Measurements from ENCODE around the gene STIL. TPM values are rescaled to one million over a fixed set of nuclear protein-coding genes. Genes with fewer than 3 reads are reported as not detected.

Gene STIL
- total and polyA plus RNA-seq, 2 of the 13 experiments (the other 11 are each of a cell fraction or from before 2014, with no cell fraction given): 13.7 to 18.6 TPM

DNA sequence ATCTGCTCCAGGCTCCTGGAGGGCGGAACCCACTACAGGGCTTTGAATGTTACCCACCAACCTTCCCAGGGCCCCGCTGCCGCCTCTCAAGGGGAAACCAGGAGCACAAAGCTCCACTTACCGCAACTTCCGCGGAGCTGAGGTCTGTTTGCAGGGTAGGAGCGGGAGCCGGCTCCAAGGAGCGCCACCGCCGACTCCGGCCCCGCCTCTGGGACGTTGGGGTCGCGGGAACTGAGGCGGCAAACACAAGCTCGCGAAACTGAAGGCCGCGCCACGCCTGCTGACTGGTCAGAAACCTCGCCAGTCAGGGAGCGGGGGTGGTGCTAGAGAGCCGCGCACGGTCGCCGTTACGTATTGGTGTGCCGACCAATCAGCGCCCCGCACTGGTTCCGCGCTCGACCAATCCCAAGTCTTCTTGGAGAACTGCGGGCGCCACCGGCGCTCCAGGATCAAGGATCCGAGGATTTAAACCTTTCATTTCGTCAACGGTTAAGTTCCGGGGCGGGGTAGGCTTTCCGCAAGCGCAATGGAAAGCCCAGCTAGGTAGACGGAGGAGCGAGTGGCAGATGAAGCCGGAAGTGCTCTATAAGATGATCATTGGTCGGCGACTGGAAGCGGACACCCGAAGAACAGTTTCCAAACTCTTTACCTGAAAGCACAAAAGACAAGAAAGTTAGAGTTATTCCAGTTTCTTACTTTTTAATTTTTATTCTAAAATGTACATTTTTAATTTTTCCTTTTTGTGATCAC lies at the start of gene STIL (continued):
- no peak for TF ChIP-seq JUN (CRISPR knock-in tag; IDR thresholded peaks at IDR 0.05)
- TF ChIP-seq SOX13 (IDR thresholded peaks at IDR 0.05): no peak
- no peak for TF ChIP-seq SOX13 (CRISPR knock-in tag; conservative IDR thresholded peaks at IDR 0.05 in 1 of 2, IDR thresholded peaks at IDR 0.05 in 1 of 2)
- TF ChIP-seq, protein P1, sequence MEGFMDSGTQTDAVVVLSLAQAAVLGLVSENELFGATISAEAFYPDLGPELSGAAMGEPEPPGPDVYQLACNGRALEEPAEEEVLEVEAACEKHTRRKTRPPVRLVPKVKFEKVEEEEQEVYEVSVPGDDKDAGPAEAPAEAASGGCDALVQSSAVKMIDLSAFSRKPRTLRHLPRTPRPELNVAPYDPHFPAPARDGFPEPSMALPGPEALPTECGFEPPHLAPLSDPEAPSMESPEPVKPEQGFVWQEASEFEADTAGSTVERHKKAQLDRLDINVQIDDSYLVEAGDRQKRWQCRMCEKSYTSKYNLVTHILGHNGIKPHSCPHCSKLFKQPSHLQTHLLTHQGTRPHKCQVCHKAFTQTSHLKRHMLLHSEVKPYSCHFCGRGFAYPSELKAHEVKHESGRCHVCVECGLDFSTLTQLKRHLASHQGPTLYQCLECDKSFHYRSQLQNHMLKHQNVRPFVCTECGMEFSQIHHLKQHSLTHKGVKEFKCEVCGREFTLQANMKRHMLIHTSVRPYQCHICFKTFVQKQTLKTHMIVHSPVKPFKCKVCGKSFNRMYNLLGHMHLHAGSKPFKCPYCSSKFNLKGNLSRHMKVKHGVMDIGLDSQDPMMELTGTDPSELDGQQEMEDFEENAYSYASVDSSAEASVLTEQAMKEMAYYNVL (CRISPR knock-in tag; IDR thresholded peaks at IDR 0.05; ENCODE audit: borderline replicate concordance): peak; percentile 67
- TF ChIP-seq, protein P2, sequence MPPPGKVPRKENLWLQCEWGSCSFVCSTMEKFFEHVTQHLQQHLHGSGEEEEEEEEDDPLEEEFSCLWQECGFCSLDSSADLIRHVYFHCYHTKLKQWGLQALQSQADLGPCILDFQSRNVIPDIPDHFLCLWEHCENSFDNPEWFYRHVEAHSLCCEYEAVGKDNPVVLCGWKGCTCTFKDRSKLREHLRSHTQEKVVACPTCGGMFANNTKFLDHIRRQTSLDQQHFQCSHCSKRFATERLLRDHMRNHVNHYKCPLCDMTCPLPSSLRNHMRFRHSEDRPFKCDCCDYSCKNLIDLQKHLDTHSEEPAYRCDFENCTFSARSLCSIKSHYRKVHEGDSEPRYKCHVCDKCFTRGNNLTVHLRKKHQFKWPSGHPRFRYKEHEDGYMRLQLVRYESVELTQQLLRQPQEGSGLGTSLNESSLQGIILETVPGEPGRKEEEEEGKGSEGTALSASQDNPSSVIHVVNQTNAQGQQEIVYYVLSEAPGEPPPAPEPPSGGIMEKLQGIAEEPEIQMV (CRISPR knock-in tag; IDR thresholded peaks at IDR 0.05; ENCODE audit: low read depth): no peak
- peak; percentile 89 for TF ChIP-seq GABPB1 (CRISPR knock-in tag; IDR thresholded peaks at IDR 0.05)
- TF ChIP-seq SAP130 (CRISPR knock-in tag; IDR thresholded peaks at IDR 0.05; ENCODE audit: low read depth): peak; percentile 99
- no peak for TF ChIP-seq ZNF709 (CRISPR knock-in tag; IDR thresholded peaks at IDR 0.05)
- TF ChIP-seq, protein P3, sequence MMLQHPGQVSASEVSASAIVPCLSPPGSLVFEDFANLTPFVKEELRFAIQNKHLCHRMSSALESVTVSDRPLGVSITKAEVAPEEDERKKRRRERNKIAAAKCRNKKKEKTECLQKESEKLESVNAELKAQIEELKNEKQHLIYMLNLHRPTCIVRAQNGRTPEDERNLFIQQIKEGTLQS (CRISPR knock-in tag; IDR thresholded peaks at IDR 0.05): no peak
- no peak for TF ChIP-seq TCF7L2 (IDR thresholded peaks at IDR 0.05; ENCODE audit: low read depth, low read length)
- peak; percentile 95 for TF ChIP-seq MXI1 (IDR thresholded peaks at IDR 0.05; ENCODE audit: borderline replicate concordance, low read depth, low read length)
- TF ChIP-seq SNAI1 (CRISPR knock-in tag; IDR thresholded peaks at IDR 0.05; ENCODE audit: borderline replicate concordance): no peak
- TF ChIP-seq GLI4 (CRISPR knock-in tag; IDR thresholded peaks at IDR 0.05; ENCODE audit: borderline replicate concordance): peak; percentile 33; the same call in 1 of the 2 replicates
- peak; percentile 93 for TF ChIP-seq HNRNPLL (IDR thresholded peaks at IDR 0.05; ENCODE audit: low read depth, low read length, poor library complexity, severe bottlenecking)
- TF ChIP-seq, protein P4, sequence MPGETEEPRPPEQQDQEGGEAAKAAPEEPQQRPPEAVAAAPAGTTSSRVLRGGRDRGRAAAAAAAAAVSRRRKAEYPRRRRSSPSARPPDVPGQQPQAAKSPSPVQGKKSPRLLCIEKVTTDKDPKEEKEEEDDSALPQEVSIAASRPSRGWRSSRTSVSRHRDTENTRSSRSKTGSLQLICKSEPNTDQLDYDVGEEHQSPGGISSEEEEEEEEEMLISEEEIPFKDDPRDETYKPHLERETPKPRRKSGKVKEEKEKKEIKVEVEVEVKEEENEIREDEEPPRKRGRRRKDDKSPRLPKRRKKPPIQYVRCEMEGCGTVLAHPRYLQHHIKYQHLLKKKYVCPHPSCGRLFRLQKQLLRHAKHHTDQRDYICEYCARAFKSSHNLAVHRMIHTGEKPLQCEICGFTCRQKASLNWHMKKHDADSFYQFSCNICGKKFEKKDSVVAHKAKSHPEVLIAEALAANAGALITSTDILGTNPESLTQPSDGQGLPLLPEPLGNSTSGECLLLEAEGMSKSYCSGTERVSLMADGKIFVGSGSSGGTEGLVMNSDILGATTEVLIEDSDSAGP (CRISPR knock-in tag; IDR thresholded peaks at IDR 0.05; ENCODE audit: borderline replicate concordance): peak; percentile 59; the same call in 1 of the 2 replicates
- TF ChIP-seq, protein P5, sequence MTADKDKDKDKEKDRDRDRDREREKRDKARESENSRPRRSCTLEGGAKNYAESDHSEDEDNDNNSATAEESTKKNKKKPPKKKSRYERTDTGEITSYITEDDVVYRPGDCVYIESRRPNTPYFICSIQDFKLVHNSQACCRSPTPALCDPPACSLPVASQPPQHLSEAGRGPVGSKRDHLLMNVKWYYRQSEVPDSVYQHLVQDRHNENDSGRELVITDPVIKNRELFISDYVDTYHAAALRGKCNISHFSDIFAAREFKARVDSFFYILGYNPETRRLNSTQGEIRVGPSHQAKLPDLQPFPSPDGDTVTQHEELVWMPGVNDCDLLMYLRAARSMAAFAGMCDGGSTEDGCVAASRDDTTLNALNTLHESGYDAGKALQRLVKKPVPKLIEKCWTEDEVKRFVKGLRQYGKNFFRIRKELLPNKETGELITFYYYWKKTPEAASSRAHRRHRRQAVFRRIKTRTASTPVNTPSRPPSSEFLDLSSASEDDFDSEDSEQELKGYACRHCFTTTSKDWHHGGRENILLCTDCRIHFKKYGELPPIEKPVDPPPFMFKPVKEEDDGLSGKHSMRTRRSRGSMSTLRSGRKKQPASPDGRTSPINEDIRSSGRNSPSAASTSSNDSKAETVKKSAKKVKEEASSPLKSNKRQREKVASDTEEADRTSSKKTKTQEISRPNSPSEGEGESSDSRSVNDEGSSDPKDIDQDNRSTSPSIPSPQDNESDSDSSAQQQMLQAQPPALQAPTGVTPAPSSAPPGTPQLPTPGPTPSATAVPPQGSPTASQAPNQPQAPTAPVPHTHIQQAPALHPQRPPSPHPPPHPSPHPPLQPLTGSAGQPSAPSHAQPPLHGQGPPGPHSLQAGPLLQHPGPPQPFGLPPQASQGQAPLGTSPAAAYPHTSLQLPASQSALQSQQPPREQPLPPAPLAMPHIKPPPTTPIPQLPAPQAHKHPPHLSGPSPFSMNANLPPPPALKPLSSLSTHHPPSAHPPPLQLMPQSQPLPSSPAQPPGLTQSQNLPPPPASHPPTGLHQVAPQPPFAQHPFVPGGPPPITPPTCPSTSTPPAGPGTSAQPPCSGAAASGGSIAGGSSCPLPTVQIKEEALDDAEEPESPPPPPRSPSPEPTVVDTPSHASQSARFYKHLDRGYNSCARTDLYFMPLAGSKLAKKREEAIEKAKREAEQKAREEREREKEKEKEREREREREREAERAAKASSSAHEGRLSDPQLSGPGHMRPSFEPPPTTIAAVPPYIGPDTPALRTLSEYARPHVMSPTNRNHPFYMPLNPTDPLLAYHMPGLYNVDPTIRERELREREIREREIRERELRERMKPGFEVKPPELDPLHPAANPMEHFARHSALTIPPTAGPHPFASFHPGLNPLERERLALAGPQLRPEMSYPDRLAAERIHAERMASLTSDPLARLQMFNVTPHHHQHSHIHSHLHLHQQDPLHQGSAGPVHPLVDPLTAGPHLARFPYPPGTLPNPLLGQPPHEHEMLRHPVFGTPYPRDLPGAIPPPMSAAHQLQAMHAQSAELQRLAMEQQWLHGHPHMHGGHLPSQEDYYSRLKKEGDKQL (CRISPR knock-in tag; IDR thresholded peaks at IDR 0.05; ENCODE audit: low read depth): no peak
- no peak for TF ChIP-seq ZBTB1 (CRISPR knock-in tag; IDR thresholded peaks at IDR 0.05; ENCODE audit: borderline replicate concordance)

Data from HepG2 (cell line).